Lower leg skin (tissue), 3 donors: ENCODE data around the gene MTERF1.

ENCODE experiments used
- POLR2A ChIP-seq, 2 donors: fragments of 450-650 bp; IDR thresholded peaks; one replicate each; pipeline ENCODE4 v1.6.1; 2016 to 2017; ENCODE audit warnings: antibody characterized with exemption in 2 of 2, mild to moderate bottlenecking in 1 of 2, moderate library complexity in 1 of 2
- TF ChIP-seq, protein P1 (sequence below), 3 donors: fragments of 450-650 bp; IDR thresholded peaks; one replicate each; pipeline ENCODE4 v1.5.1; 2016; ENCODE audit warnings: antibody characterized with exemption in 3 of 3, mild to moderate bottlenecking in 3 of 3, moderate library complexity in 2 of 3

DNA sequence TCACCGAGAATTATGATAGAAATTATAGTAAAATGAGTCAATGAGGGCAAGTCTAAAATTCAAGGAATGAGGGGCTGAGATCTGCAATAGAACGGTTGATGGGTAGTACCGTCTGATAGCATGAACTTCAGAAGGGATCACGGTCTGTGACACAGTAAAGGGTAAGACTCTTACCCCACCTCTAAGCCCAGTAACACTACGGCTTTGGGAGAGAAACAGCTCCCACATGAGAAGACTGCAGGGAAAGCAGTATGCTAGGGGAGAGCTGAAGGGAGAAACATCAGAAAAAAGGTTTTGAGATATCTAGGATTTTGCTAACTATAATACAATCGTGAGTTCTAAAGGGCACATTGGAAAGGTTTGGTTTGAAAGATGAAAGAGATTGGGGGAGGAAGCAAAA is 47.4 kb upstream of the MTERF1 start:
- TF ChIP-seq POLR2A (IDR thresholded peaks at IDR 0.05): no peak
- TF ChIP-seq, protein P1, sequence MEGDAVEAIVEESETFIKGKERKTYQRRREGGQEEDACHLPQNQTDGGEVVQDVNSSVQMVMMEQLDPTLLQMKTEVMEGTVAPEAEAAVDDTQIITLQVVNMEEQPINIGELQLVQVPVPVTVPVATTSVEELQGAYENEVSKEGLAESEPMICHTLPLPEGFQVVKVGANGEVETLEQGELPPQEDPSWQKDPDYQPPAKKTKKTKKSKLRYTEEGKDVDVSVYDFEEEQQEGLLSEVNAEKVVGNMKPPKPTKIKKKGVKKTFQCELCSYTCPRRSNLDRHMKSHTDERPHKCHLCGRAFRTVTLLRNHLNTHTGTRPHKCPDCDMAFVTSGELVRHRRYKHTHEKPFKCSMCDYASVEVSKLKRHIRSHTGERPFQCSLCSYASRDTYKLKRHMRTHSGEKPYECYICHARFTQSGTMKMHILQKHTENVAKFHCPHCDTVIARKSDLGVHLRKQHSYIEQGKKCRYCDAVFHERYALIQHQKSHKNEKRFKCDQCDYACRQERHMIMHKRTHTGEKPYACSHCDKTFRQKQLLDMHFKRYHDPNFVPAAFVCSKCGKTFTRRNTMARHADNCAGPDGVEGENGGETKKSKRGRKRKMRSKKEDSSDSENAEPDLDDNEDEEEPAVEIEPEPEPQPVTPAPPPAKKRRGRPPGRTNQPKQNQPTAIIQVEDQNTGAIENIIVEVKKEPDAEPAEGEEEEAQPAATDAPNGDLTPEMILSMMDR (IDR thresholded peaks at IDR 0.05): no peak
